ENCODE results near the gene GAS2L1.
A peak's percentile ranks its signal among the peaks of the same experiment; 100 is the strongest.

Gene GAS2L1

GRCh38 chr22:29275819-29276565, 30.5 kb upstream of the GAS2L1 start:
- DNase-seq = no peak

- no peak for DNase-seq
Measured at GRCh38 chr22:29277927-29278326, 28.5 kb upstream of the GAS2L1 start.

DNA sequence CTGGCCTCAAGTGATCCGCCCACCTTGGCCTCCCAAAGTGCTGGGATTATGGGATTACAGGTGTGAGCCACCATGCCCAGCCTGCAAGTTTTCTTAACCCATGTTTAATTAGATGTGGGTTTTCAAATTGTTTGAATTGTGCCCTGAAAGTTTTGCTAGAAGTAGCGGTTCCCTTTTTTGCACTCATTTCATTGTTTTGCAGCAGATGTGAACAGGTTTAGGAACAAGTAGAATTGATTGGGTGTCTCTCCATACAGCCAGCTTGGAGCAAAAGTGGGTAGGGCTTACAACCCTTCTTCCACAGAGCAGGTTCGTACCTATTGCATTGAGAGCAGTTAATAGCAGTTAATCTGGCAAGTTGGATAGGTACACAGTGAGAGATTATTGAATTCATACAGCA, 22.3 kb upstream of the GAS2L1 start:
- no peak for DNase-seq

DNA sequence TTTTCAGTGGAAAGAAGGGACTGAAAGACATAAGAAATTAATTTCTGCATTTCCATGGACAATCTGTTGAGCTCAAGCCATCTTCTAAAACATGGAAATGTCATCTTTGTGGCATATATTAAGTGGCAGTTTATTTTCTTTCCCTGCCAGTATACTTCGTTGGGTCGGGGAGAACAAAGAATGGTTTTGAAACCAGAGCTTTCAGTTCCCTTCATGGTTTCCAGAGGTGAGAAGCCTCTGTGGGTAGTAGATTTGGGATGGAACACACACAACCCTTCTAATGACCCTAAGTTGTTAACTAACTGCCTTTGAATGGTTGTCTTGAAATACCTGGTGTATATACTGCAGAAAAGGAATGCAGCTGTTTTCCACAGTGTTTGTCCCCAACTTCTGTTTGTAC, 17.6 kb upstream of the GAS2L1 start:
- DNase-seq = no peak

GRCh38 chr22:29290061-29290460, 16.4 kb upstream of the GAS2L1 start:
- no peak for DNase-seq

DNA sequence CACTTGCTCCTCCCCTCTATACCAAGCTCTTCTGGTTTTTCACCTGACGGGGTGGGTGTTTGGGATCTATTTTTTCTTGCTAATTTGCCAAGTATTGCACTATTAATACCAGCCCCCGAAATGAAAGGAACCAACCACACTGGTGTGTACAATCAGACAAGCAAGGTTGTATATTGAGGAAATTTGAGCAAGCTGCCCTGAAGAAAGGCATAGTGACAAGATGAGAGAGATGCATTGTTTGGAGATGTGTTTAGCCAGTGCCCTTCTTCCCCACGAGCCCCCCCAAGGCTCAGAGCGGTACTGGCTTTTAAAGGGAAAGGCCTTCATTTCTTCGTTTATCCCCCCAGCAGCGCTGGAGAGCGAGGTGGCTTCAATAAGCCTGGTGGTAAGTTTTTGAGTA, 15.2 kb upstream of the GAS2L1 start:
- no peak for DNase-seq

DNA sequence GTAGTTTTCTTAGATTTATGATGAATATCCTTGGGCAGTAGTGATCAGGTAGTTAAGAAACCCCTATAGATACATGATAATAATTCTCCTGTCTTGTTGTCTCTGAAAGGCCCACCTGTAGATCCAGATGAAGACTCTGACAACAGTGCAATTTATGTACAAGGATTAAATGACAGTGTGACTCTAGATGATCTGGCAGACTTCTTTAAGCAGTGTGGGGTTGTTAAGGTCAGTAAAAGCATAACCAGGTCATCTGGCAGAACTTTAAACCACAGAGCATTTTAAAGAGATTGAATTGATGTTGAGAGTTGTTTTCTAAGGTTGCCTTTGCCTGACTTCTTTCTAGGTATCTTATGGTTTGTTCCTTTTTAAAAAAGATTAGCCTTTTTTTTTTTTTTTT, 14.1 kb upstream of the GAS2L1 start:
- no peak for DNase-seq

DNA sequence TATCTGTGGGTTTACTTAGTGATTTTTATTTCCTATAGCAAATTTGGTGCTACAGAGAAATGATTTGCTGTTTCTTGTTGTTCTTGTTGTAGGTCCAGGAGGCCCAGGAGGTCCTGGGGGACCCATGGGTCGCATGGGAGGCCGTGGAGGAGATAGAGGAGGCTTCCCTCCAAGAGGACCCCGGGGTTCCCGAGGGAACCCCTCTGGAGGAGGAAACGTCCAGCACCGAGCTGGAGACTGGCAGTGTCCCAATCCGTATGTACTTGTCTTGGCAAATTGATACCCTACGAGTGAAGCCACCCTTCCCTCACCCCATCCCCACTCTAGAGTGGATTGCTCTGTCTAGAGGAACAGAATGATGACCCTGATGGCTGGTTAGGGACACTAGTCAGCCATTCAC, 7.8 kb upstream of the GAS2L1 start:
- no peak for DNase-seq

- DNase-seq = no peak
Measured at GRCh38 chr22:29299136-29299900, 7.1 kb upstream of the GAS2L1 start.

DNA sequence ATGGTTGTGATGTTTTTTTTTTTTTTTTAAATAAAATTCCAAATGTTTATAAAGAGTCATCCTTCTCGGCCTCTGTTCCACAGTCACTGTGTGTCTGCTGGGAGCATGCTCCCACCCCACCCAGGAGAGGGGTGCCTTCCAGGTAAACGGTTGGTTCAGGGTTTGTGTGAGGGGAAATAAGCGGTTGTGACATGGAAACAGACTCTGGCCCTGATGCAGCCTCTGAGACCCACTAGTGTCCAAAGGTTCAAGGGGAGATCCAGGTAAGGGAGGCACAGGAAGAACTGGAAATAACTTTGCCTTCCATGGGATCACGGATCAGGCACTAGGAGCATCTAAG, 6.0 kb upstream of the GAS2L1 start:
- DNase-seq = no peak

DNA sequence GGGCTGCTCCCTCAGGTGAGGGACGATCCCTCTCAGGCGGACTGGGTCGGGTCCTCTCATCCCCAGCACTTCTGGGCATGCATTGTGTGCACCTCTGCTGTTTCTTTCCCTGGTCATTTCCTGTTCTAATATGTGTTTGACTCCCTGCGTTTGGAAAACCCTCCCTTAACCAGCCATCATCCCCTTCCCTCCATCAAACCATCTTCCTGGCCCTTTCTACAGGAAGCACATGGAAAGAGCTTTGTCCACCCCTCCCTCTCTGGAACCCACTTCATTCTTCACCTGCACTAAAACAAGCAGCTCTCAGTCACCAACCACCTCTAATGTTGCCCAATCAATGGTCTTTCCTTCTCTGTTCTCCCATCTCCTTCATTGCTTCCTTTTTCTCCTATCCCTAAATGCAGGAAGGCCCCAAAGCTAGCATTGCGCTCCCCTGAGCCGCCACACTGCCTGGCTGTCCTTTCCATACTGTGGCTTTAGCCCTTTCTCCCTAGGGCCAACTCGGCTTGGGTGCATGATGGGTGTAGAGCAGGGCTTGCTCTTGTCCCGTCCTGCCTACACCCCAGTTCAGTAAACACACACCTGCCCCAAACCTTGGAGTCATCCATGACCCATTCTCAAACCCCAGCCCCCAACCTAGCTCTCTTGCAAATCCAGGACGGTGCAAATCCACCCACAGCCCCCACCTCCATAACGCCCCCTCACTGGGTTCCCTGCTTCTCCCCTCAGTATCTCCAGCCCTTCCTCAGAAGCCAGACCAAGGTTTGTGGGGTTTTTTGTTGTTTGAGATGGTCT, 5.4 kb upstream of the GAS2L1 start:
- DNase-seq = no peak

- DNase-seq = no peak
Measured at GRCh38 chr22:29301716-29302401, 4.6 kb upstream of the GAS2L1 start.

DNA sequence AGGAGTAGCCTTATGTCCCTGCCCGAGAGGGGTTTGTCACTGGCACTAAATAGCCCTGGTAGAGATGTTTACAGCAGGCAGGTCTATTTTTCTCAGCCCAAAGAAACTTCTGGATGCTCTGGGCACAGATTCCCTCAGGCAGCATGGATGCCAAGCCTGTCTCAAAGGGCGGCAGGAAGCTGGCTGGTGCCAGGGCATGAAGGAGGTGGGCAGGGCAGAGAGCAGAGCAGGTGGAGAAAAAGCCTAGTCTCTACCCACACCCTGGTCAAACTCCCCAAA, 4.1 kb upstream of the GAS2L1 start:
- no peak for DNase-seq

DNA sequence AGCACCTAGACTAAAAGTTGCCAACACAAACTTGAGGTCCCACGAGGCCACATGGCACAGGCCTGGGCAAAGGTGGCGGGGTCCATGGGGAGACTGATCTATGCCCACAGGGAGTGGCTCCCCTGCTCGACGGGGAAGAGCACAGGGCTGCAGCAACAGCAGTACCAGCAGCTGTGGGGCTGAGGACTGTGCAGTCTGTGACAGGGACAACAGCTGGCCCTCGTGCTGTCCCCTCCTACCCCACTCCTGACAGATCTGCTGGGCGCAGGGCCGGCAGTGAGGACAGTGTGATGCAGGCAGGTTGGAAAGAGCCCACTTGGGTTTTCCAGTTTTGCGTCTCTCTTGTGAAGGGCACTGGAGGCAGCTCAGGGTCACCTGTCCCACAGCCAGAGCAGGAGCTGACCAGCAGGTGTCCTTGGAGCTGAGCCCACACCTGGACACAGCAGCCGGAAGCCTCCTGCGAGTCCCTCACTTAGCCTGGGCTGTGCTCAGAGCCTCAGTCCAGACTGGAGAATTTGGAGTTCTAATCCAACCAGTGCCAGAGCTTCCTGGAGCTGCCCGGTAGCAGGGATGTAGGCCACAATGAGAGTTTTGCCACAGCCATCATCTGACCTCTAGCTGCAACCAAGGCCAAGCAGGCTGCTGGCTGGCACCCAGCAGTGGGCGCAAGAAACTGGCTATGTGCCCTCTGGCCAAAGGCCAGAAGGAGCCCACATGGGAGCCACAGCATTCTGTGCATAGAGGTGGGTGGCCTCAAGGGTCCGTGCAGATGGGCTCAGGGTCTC, 3.6 kb upstream of the GAS2L1 start:
- DNase-seq = no peak

DNA sequence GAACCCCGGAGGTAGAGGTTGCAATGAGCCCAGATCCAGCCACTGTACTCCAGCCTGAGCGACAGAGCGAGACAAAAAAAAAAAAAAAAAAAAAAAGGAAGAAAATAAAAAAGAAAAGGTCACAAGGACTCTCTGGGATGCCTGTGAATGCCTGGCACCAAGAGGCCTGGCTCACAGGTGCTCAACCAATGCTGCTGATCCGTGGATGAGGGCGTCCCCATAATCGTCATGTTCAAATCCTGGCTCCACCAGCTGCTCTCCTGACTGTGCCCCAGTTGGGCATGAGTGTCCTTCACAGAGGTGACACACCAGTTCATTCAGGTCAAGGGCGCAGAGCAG, 645 bp upstream of the GAS2L1 start:
- DNase-seq = no peak

- DNase-seq = peak; percentile 33
Measured at GRCh38 chr22:29306835-29307595, 565 bp downstream of the GAS2L1 start.

DNA sequence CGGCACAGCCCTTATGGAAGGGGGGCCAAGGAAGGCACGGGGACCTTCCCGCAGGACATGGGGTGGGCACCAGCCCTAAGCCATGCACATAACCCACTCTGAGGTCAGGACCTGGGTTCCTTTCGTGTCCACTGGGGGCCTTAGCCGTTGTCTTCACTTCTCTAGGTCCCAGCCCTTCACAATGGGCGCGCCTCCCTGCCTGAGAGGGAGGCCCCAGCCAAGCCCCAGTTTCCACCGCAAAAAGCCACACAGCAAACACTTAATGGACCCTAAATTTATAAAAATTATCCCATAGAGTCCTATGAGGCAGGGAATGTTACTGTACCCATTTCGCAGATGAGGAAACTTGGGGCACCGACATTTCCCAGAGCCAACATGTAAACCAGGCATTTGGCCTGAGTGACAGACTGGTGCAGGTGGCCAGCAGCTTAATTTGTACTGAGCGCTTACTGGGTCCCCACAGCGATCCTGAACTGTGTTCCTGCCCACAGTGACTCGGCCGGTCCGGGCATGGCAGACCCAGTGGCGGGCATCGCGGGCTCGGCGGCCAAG, 1.2 kb downstream of the GAS2L1 start:
- DNase-seq = no peak

DNA sequence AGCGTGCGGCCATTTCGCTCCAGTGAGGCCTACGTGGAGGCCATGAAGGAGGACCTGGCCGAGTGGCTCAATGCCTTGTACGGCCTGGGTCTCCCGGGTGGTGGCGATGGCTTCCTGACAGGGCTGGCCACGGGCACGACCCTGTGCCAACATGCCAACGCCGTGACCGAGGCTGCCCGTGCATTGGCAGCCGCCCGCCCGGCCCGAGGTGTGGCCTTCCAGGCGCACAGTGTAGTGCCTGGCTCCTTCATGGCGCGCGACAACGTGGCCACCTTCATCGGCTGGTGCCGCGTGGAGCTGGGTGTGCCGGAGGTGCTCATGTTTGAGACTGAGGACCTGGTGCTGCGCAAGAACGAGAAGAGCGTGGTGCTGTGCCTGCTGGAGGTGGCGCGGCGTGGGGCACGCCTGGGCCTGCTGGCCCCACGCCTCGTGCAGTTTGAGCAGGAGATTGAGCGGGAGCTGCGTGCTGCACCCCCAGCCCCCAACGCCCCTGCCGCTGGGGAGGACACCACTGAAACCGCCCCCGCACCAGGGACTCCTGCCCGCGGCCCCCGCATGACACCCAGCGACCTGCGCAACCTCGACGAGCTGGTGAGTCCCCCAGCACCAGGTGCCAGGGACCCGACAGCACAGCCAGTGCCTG, 1.8 kb downstream of the GAS2L1 start:
- no peak for DNase-seq

GRCh38 chr22:29308791-29309262, 2.4 kb downstream of the GAS2L1 start:
- DNase-seq = no peak

GRCh38 chr22:29309332-29310064, 3.0 kb downstream of the GAS2L1 start:
- no peak for DNase-seq

Measured in NCI-H2029 (cell line).